HEK293 (cell line): ENCODE results near the gene MMP21.

Experiments
- CTCF ChIP-seq: fragments of 450-650 bp; formaldehyde crosslinking; IDR thresholded peaks from 2 replicates; pipeline ENCODE4 v1.5.1; 2016; ENCODE audit warnings: missing biosample characterization, missing genetic modification characterization
- PBX3 ChIP-seq: sonication (generic); formaldehyde crosslinking; IDR thresholded peaks from 2 replicates; pipeline ENCODE4 v1.8.1; 2022; ENCODE audit warnings: mild to moderate bottlenecking, moderate library complexity, missing genetic modification reagents
- ZEB2 ChIP-seq: fragments of 450-650 bp; formaldehyde crosslinking; IDR thresholded peaks from 2 replicates; pipeline ENCODE4 v1.5.1; 2016; ENCODE audit warnings: missing biosample characterization, missing genetic modification characterization
- ZNF366 ChIP-seq: fragments of 450-650 bp; formaldehyde crosslinking; conservative IDR thresholded peaks from 2 replicates; pipeline ENCODE4 v1.5.1; 2016; ENCODE audit warnings: missing biosample characterization, missing genetic modification characterization
- ZNF426 ChIP-seq: fragments of 450-650 bp; formaldehyde crosslinking; IDR thresholded peaks from 2 replicates; pipeline ENCODE4 v1.5.1; 2017; ENCODE audit warnings: missing biosample characterization, missing genetic modification characterization, mild to moderate bottlenecking, inconsistent platforms, moderate library complexity
- ZNF48 ChIP-seq: fragments of 450-650 bp; formaldehyde crosslinking; IDR thresholded peaks from 2 replicates; pipeline ENCODE4 v1.5.1; 2016; ENCODE audit warnings: missing biosample characterization, missing genetic modification characterization
- ZNF830 ChIP-seq: fragments of 450-650 bp; IDR thresholded peaks from 2 replicates; pipeline ENCODE4 v1.5.0; 2018; ENCODE audit warnings: missing biosample characterization, missing genetic modification characterization, low read depth, mild to moderate bottlenecking, moderate library complexity

GRCh38 chr10:125739994-125740679, 35.5 kb downstream of the MMP21 start:
- TF ChIP-seq ZNF426 (tag by site-specific recombination) (no peak), ZNF48 (tag by site-specific recombination) (no peak), ZEB2 (no peak), ZNF366 (tag by site-specific recombination) (no peak), CTCF (tag by site-specific recombination) (no peak), PBX3 (CRISPR knock-in tag) (no peak), ZNF830 (tag by site-specific recombination) (no peak)
